Mesendoderm (in vitro differentiated cells): ENCODE measurements around the gene FZD2.
A peak's percentile ranks its signal among the peaks of the same experiment; 100 is the strongest.

Experiments used
- DNase-seq: peaks from one replicate; pipeline ENCODE4 v3.0.0; 2013
- H2AK5ac ChIP-seq: 2 replicates; pipeline ENCODE4 v1.6.1; 2013; ENCODE audit warnings: low read length, inconsistent platforms
- H2BK120ac ChIP-seq: 2 replicates; pipeline ENCODE4 v1.6.1; 2013; ENCODE audit warnings: low read depth, mild to moderate bottlenecking, low read length, moderate library complexity, mixed read lengths
- H2BK15ac ChIP-seq: replicated peaks from 2 replicates; pipeline ENCODE4 v1.6.1; 2013; ENCODE audit warnings: low read depth, mild to moderate bottlenecking, moderate library complexity
- H2BK5ac ChIP-seq: 2 replicates; pipeline ENCODE4 v1.6.1; 2013; ENCODE audit warnings: low read length, inconsistent platforms
- H3K18ac ChIP-seq: 2 replicates; pipeline ENCODE4 v1.6.1; 2013; ENCODE audit warnings: mild to moderate bottlenecking, low read length, mixed read lengths
- H3K23ac ChIP-seq: one replicate; pipeline ENCODE4 v1.6.1; 2013; ENCODE audit warnings: low read length
- H3K27ac ChIP-seq: 2 replicates; pipeline ENCODE4 v1.5.1; 2013; ENCODE audit warnings: low read depth, mild to moderate bottlenecking, inconsistent platforms, low read length, moderate library complexity
- H3K27me3 ChIP-seq: 2 replicates; pipeline ENCODE4 v1.6.1; 2013; ENCODE audit warnings: low read length, control low read depth, mild to moderate bottlenecking, inconsistent platforms; ENCODE audit not compliant: insufficient read depth, poor library complexity
- H3K36me3 ChIP-seq: 2 replicates; pipeline ENCODE4 v1.6.1; 2013; ENCODE audit warnings: low read length, inconsistent platforms; ENCODE audit not compliant: control insufficient read depth, insufficient read depth
- H3K4ac ChIP-seq: one replicate; pipeline ENCODE4 v1.6.1; 2013; ENCODE audit warnings: low read depth, mild to moderate bottlenecking, low read length, moderate library complexity
- H3K4me1 ChIP-seq: 2 replicates; pipeline ENCODE4 v1.6.1; 2013; ENCODE audit warnings: low read depth, low read length, inconsistent platforms; ENCODE audit not compliant: control insufficient read depth
- H3K4me2 ChIP-seq: 2 replicates; pipeline ENCODE4 v1.6.1; 2013; ENCODE audit warnings: low read length
- H3K4me3 ChIP-seq: 2 replicates; pipeline ENCODE4 v1.5.1; 2013; ENCODE audit warnings: mild to moderate bottlenecking, low read length
- H3K56ac ChIP-seq: one replicate; pipeline ENCODE4 v1.6.1; 2013; ENCODE audit warnings: low read length
- H3K79me1 ChIP-seq: 2 replicates; pipeline ENCODE4 v1.6.1; 2013; ENCODE audit warnings: low read length, inconsistent platforms
- H3K79me2 ChIP-seq: 2 replicates; pipeline ENCODE4 v1.6.1; 2013; ENCODE audit warnings: mild to moderate bottlenecking, low read length; ENCODE audit not compliant: control insufficient read depth, insufficient read depth
- H3K9ac ChIP-seq: 2 replicates; pipeline ENCODE4 v1.6.1; 2013; ENCODE audit warnings: low read length, inconsistent platforms
- H4K5ac ChIP-seq: one replicate; pipeline ENCODE4 v1.6.1; 2013; ENCODE audit warnings: low read length
- H4K8ac ChIP-seq: one replicate; pipeline ENCODE4 v1.6.1; 2013; ENCODE audit warnings: low read depth, mild to moderate bottlenecking, control low read depth, low read length, moderate library complexity
- WGBS: extraction: QIAGEN DNeasy Blood & Tissue Kit; methylation state at CpG from one replicate; pipeline ENCODE4 v1.1.7; 2013; ENCODE audit warnings: low lambda C conversion rate, missing lambda C conversion rate; ENCODE audit not compliant: insufficient coverage; ENCODE audit errors: extremely low coverage; 5-methylcytosine and 5-hydroxymethylcytosine counted together

FZD2 gene

DNA sequence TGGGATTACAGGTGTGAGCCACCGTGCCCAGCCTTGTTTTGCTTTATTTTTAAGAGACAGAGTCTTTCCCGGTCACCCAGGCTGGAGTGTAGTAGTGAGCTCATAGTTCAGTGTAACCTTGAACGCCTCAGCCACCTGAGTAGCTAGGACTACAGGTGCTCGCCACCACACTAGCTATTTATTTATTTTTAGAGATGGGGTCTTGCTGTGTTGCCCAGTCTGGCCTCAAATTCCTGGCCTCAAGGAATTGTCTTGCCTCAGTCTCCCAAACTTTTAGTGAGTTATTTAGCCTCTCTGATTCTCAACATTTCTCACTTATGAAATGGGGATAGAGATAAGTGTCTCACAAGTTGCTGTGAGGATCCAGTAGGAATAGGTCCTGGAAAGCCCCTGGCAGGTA lies 21.7 kb downstream of the FZD2 start:
- Histone ChIP-seq H2BK120ac (no peak overlapping the region), H3K23ac (no peak overlapping the region), H2BK5ac (no peak overlapping the region), H3K4me2 (no peak overlapping the region), H3K36me3 (no peaks in the 10 kb centered on the region), H3K79me2 (no peaks in the 10 kb centered on the region), H3K4me1 (peaks cover under 1% of the 10 kb centered on the region), H3K27ac (no peak overlapping the region), H3K18ac (no peak overlapping the region), H4K8ac (no peak overlapping the region), H3K56ac (no peak overlapping the region), H3K4me3 (no peak overlapping the region), H3K27me3 (no peaks in the 10 kb centered on the region), H2BK15ac (no peak overlapping the region), H3K4ac (no peak overlapping the region), H3K79me1 (no peaks in the 10 kb centered on the region), H3K9ac (no peak overlapping the region), H2AK5ac (no peak overlapping the region), H4K5ac (no peak overlapping the region)
- DNase-seq, result no peak
- WGBS, result no CpG with 5 or more reads among the region's 4 CpGs

DNA sequence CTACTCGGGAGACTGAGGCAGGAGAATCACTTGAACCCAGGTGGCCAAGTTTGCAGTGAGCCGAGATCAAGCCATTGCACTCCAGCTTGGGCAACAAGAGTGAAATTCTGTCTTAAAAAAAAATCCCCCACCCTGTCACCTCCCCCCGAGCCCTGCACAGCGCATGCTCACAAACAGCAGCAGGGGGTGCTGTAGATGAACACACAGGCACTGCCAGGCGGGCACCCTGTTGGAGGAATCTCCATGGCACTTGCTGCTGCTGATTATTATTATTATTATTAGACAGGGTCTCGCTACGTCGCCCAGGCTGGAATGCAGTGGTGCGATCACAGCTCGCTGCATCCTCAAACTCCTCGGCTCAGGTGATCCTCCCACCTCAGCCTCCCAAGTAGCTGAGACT lies 24.6 kb downstream of the FZD2 start:
- no peak overlapping the region for H3K4me3 ChIP-seq
- H3K18ac ChIP-seq, result no peak overlapping the region
- H3K4ac ChIP-seq, result no peak overlapping the region
- H3K4me1 ChIP-seq, result peaks cover 6% of the 10 kb centered on the region
- DNase-seq, result no peak
- no peak overlapping the region for H2BK5ac ChIP-seq
- no peak overlapping the region for H3K4me2 ChIP-seq
- WGBS, result no CpG with 5 or more reads among the region's 11 CpGs
- no peaks in the 10 kb centered on the region for H3K79me1 ChIP-seq
- H3K56ac ChIP-seq, result no peak overlapping the region
- no peak overlapping the region for H2AK5ac ChIP-seq
- no peak overlapping the region for H3K23ac ChIP-seq
- H4K5ac ChIP-seq, result no peak overlapping the region
- no peaks in the 10 kb centered on the region for H3K79me2 ChIP-seq
- no peak overlapping the region for H4K8ac ChIP-seq
- no peaks in the 10 kb centered on the region for H3K36me3 ChIP-seq
- no peak overlapping the region for H2BK120ac ChIP-seq
- no peaks in the 10 kb centered on the region for H3K27me3 ChIP-seq
- no peak overlapping the region for H2BK15ac ChIP-seq
- H3K27ac ChIP-seq, result no peak overlapping the region
- H3K9ac ChIP-seq, result no peak overlapping the region

DNA sequence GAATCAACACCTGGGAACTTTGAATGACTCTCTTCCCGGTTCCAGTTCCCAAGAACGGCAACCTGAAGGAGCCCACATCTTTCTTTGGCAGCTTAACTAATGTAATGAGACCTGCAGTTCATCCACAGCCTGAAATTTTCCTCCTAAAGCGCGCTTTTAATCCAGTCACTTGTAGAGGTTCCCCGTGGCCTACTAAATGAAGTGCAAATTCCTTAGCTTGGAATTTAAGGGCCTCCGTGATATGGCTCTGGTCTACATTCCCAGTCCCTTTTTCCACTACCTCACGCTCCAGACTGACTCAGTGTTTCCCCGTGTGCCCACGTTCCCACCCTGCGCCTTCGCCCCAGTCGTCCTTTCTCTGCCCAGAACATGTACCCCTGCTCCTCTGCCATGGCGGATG lies 27.2 kb downstream of the FZD2 start:
- Histone ChIP-seq H3K56ac (peak overlapping the region; percentile 79), H2AK5ac (no peak overlapping the region), H3K27ac (peak overlapping the region; percentile 15), H3K27me3 (no peaks in the 10 kb centered on the region), H4K5ac (no peak overlapping the region), H3K4me1 (peaks cover 9% of the 10 kb centered on the region), H2BK15ac (no peak overlapping the region), H4K8ac (no peak overlapping the region), H3K4ac (no peak overlapping the region), H3K79me1 (no peaks in the 10 kb centered on the region), H3K79me2 (no peaks in the 10 kb centered on the region), H3K4me3 (no peak overlapping the region), H2BK5ac (no peak overlapping the region), H3K36me3 (no peaks in the 10 kb centered on the region), H3K9ac (no peak overlapping the region), H3K18ac (no peak overlapping the region), H2BK120ac (no peak overlapping the region), H3K4me2 (no peak overlapping the region), H3K23ac (no peak overlapping the region)
- DNase-seq, result peak; percentile 94
- WGBS, result no CpG with 5 or more reads among the region's 13 CpGs

DNA sequence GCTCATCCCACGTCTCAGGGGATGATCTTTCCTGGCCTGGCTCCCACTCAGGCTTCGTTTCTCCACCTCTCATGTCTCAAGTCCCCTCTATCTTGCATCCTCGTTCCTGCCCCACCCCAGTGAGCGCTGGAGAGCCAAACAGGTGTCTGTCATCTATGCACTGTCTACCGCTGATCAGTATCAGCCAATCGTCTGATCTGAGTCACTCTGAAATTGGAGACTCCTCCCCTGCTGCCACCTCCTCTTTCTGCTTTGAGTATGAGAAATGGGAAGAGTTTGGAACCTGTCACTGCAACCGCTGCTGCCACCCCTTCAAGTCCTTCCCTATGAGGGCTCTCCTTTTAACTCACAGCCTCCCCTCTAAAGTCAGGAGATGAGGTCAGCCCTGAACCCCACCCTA lies 28.0 kb downstream of the FZD2 start:
- Histone ChIP-seq H3K4ac (no peak overlapping the region), H3K18ac (no peak overlapping the region), H2BK15ac (no peak overlapping the region), H3K27me3 (no peaks in the 10 kb centered on the region), H3K36me3 (no peaks in the 10 kb centered on the region), H3K9ac (no peak overlapping the region), H3K56ac (no peak overlapping the region), H4K8ac (no peak overlapping the region), H3K27ac (no peak overlapping the region), H2AK5ac (no peak overlapping the region), H3K4me3 (no peak overlapping the region), H2BK120ac (no peak overlapping the region), H3K4me1 (peaks cover 9% of the 10 kb centered on the region), H3K23ac (no peak overlapping the region), H3K4me2 (no peak overlapping the region), H3K79me2 (no peaks in the 10 kb centered on the region), H3K79me1 (no peaks in the 10 kb centered on the region), H2BK5ac (no peak overlapping the region), H4K5ac (no peak overlapping the region)
- WGBS, result no CpG with 5 or more reads among the region's 7 CpGs
- peak; percentile 69 for DNase-seq

DNA sequence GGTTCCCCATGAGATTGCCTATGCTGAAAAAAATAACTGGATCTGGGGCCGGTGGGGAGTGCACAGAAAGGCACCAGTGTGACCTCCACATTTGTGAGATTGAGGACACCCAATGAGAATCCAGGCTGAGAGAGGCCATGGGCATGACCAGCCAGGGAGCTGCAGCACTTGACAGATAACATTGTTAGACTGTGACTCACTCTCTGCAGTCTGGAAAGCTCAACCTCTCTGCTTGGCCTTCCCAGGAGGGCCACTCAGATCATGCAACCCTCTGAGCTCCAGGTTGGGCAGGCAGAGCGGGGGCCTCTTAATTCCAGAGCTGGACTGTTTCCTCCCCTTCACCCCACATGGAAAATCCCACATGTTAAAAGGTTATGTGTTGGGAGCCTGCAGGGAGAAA lies 30.1 kb downstream of the FZD2 start:
- H3K23ac ChIP-seq, result no peak overlapping the region
- H3K4me2 ChIP-seq, result no peak overlapping the region
- peak overlapping the region; percentile 20 for H3K9ac ChIP-seq
- H3K18ac ChIP-seq, result peak overlapping the region; percentile 92
- no peak overlapping the region for H2AK5ac ChIP-seq
- no peak overlapping the region for H3K4me3 ChIP-seq
- no peaks in the 10 kb centered on the region for H3K27me3 ChIP-seq
- no peaks in the 10 kb centered on the region for H3K79me2 ChIP-seq
- no peaks in the 10 kb centered on the region for H3K79me1 ChIP-seq
- no peak overlapping the region for H2BK5ac ChIP-seq
- peak overlapping the region; percentile 84 for H3K4ac ChIP-seq
- H3K4me1 ChIP-seq, result peaks cover 9% of the 10 kb centered on the region
- H2BK120ac ChIP-seq, result peak overlapping the region; percentile 79
- H2BK15ac ChIP-seq, result peak overlapping the region; percentile 4
- no peak overlapping the region for H4K8ac ChIP-seq
- no peak overlapping the region for H4K5ac ChIP-seq
- H3K27ac ChIP-seq, result peak overlapping the region; percentile 79
- no CpG with 5 or more reads among the region's 2 CpGs for WGBS
- H3K36me3 ChIP-seq, result no peaks in the 10 kb centered on the region
- peak overlapping the region; percentile 70 for H3K56ac ChIP-seq
- peak; percentile 98 for DNase-seq

DNA sequence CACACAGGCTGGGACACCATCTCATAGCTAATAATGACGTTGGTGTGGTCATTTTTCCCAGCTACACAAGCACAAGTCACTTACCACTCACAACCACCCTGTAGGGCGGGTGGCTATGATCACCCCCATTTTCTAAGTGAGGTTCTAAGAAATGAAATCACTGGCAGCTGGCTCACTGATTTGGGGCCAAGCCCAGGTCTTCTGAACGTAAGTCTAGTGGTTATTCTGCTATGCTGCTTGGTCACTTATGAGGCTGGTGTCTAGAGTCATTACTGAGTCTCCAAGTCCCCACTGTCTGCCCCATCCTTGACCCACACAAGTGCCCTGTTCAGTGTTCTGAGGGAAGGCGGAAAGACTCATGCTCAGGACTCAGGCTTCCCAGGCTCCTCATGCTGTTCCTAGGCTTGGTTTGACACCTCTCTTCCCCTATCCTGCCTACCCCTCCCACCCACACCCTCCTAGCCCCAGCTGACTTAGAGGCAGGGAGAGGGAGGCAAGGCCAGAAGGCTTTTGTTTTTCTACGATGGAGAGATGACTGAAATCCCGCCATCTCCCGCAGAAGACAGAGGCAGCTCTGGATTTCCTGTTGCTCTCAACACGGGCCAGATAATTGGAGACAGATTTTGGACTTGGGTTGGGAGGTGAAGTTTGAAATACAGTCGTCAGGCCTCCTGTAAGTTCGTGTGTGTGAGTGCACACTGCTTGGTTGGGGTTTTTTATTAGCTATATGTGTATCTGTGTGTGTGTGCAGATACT lies 32.2 kb downstream of the FZD2 start:
- no peaks in the 10 kb centered on the region for H3K36me3 ChIP-seq
- H3K4me2 ChIP-seq, result no peak overlapping the region
- no peak overlapping the region for H3K56ac ChIP-seq
- H3K79me2 ChIP-seq, result no peaks in the 10 kb centered on the region
- no peak overlapping the region for H3K18ac ChIP-seq
- no peak overlapping the region for H3K9ac ChIP-seq
- H3K23ac ChIP-seq, result no peak overlapping the region
- H2BK120ac ChIP-seq, result no peak overlapping the region
- H3K27ac ChIP-seq, result no peak overlapping the region
- H4K5ac ChIP-seq, result no peak overlapping the region
- H2BK15ac ChIP-seq, result no peak overlapping the region
- H3K4me3 ChIP-seq, result no peak overlapping the region
- H2BK5ac ChIP-seq, result no peak overlapping the region
- peaks cover 4% of the 10 kb centered on the region for H3K4me1 ChIP-seq
- H3K79me1 ChIP-seq, result no peaks in the 10 kb centered on the region
- WGBS, result no CpG with 5 or more reads among the region's 10 CpGs
- no peak overlapping the region for H2AK5ac ChIP-seq
- no peak overlapping the region for H4K8ac ChIP-seq
- no peak for DNase-seq
- no peaks in the 10 kb centered on the region for H3K27me3 ChIP-seq
- no peak overlapping the region for H3K4ac ChIP-seq
